Thoracic aorta (tissue), 2 donors: Measurements from ENCODE around the gene CDHR3. TPM values are rescaled to one million over a fixed set of nuclear protein-coding genes. Genes with fewer than 3 reads are reported as not detected.

Experiments used
- ATAC-seq: fragments of 150-250 bp; one replicate; pipeline ENCODE4 v1.8.0; 2017; ENCODE audit warnings: low read depth; ENCODE audit not compliant: insufficient number of reproducible peaks, low FRiP score
- DNase-seq: peaks from one replicate; pipeline ENCODE4 v3.0.0-alpha.2; 2020; ENCODE audit warnings: low spot score
- H3K27ac ChIP-seq, 2 donors: fragments of 200-600 bp; sonication (generic); 1 replicate in 1 of 2; 2 replicates in 1 of 2; pipeline ENCODE4 v1.5.1; 2016; ENCODE audit warnings: mild to moderate bottlenecking in 2 of 2, moderate library complexity in 2 of 2
- H3K27me3 ChIP-seq: fragments of 200-600 bp; sonication (generic); replicated peaks from 2 replicates; pipeline ENCODE4 v1.6.0; 2016; ENCODE audit warnings: mild to moderate bottlenecking; ENCODE audit not compliant: insufficient read depth
- H3K36me3 ChIP-seq: fragments of 200-600 bp; sonication (generic); one replicate; pipeline ENCODE4 v1.5.1; 2016
- H3K4me1 ChIP-seq, 2 donors: fragments of 200-600 bp; sonication (generic); 1 replicate in 1 of 2; 2 replicates in 1 of 2; pipeline versions ENCODE4 v1.5.1 to v1.6.0; 2016; ENCODE audit warnings: low read depth in 2 of 2, mild to moderate bottlenecking in 1 of 2; ENCODE audit not compliant: control insufficient read depth in 1 of 2
- H3K4me3 ChIP-seq: fragments of 200-600 bp; sonication (generic); 2 replicates; pipeline ENCODE4 v1.5.1; 2016; ENCODE audit warnings: mild to moderate bottlenecking
- H3K9me3 ChIP-seq: fragments of 200-600 bp; sonication (generic); 2 replicates; pipeline ENCODE4 v1.5.1; 2016
- total RNA-seq, 2 donors: library from RNA; depleted of rRNA; stranded (reverse); fragments of >200 nt; gene quantifications; one replicate each; pipeline versions ENCODE4 v1.1.0 to v1.2.3, GENCODE V29; 2016
- TF ChIP-seq, protein P1 (sequence below): fragments of 200-600 bp; sonication (generic); IDR thresholded peaks from one replicate; pipeline ENCODE4 v1.5.1; 2019; ENCODE audit warnings: antibody characterized with exemption

The CDHR3 gene
- total RNA-seq, 2 donors from 2014 or later = 1.5 to 8.7 TPM

DNA sequence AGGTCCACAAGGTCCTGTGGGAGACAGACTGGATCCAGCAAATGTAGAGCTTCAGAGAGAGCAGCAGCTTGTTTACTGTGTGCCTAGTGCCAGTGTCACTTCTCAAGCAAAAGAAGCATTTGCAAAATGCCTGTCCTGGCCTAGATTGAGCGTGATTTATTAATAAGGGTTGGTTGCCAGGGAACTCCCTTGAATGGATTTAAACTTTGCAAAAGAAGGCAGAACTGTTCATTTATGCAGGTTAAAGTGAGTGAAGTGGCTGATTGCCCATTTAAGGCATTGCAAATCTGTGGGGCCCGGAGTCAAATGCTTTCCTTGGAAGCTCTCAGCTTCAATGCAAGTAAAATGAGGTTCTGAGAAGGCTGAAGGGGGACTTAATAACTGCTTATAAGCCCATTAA lies 71.3 kb downstream of the CDHR3 start:
- ATAC-seq = no peak
- TF ChIP-seq, protein P1, sequence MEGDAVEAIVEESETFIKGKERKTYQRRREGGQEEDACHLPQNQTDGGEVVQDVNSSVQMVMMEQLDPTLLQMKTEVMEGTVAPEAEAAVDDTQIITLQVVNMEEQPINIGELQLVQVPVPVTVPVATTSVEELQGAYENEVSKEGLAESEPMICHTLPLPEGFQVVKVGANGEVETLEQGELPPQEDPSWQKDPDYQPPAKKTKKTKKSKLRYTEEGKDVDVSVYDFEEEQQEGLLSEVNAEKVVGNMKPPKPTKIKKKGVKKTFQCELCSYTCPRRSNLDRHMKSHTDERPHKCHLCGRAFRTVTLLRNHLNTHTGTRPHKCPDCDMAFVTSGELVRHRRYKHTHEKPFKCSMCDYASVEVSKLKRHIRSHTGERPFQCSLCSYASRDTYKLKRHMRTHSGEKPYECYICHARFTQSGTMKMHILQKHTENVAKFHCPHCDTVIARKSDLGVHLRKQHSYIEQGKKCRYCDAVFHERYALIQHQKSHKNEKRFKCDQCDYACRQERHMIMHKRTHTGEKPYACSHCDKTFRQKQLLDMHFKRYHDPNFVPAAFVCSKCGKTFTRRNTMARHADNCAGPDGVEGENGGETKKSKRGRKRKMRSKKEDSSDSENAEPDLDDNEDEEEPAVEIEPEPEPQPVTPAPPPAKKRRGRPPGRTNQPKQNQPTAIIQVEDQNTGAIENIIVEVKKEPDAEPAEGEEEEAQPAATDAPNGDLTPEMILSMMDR = no peak
- no peak for DNase-seq
- Histone ChIP-seq H3K4me3 (no peak overlapping the region), H3K9me3 (no peaks in the 10 kb centered on the region), H3K4me1 (no peaks in the 10 kb centered on the region), H3K27ac (no peak overlapping the region), H3K27me3 (no peaks in the 10 kb centered on the region), H3K36me3 (no peaks in the 10 kb centered on the region)

DNA sequence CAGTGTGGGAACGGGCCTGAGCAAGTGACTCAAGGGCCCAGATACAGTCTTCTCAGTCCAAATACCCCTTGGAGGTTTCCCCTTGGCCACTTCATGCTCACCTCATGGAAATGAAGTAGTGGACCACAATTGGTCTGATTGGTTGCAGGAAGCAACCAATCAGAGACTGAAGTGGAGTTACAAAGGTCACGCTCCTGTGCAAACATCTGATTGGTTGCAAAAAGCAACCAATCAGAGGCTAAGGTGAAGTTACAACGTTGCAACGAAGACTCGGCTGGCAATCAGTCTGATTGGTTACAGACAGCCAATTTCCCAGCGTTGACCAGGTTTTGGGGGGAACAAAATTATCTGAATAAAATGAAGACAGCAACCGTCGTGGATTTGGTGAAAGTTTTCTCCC lies 72.5 kb downstream of the CDHR3 start:
- DNase-seq = no peak
- ATAC-seq = no peak

DNA sequence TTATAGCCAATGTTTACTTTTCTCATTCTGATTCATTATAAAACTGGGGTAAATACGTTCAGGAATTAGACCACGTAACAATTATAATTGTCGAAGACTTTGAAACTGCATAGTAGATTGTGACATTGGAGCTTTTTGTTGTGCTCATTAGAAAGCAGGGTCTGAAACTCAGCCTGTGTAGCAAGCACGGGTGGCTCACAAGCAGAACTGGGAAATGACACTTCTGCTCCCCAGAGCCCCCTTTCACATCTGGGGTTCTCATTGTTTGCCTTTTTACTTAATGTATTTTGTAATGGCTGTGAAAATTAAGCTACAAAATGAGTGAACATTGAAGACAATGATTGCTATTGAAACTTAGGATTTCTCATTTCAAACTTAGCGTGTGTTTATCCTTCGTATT lies 72.9 kb downstream of the CDHR3 start:
- Histone ChIP-seq H3K36me3 (no peaks in the 10 kb centered on the region), H3K4me3 (no peak overlapping the region), H3K4me1 (no peaks in the 10 kb centered on the region), H3K9me3 (no peaks in the 10 kb centered on the region), H3K27ac (no peak overlapping the region), H3K27me3 (no peaks in the 10 kb centered on the region)
- TF ChIP-seq, protein P1 = no peak
- DNase-seq (no peak), ATAC-seq (no peak)

More for the DNA sequence above, 72.5 kb downstream of the CDHR3 start:
- Histone ChIP-seq H3K36me3 (no peaks in the 10 kb centered on the region), H3K9me3 (no peaks in the 10 kb centered on the region), H3K4me1 (no peaks in the 10 kb centered on the region), H3K27me3 (no peaks in the 10 kb centered on the region), H3K4me3 (no peak overlapping the region), H3K27ac (no peak overlapping the region)
- TF ChIP-seq, protein P1 = no peak

DNA sequence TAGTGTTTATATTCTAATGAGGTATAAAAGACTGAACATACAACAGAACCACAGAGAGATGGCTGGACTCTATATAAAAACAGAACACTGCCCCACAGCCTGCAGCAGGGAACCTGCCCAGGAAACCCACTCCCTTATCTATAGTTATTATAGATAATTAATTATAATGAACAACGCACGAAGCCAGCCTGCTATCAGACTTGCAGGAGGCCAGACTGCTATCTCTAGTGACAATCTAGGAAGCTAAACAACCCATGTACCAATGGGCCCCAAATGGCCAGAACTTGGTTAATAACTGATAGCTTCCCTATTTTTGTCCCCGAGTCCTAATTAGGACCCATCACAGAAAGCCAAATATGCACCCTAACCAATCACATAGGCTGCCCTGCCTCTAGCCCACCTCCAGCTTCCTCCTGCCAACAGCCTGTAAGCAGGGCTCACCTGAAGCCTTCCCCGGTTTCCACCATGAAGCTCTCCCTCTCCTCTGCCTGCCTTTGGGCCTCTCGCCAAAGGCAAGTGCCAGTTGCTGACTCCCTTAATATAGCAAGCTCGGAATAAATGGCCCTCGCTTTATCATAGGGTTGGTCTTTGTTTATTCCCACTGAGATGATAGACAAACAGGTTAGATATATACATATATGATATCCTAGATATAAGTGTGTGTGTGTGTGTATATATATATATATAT lies 74.6 kb downstream of the CDHR3 start:
- no peaks in the 10 kb centered on the region for H3K27me3 ChIP-seq
- no peak for ATAC-seq
- no peaks in the 10 kb centered on the region for H3K9me3 ChIP-seq
- TF ChIP-seq, protein P1 = no peak
- no peaks in the 10 kb centered on the region for H3K4me1 ChIP-seq
- H3K27ac ChIP-seq = no peak overlapping the region
- no peaks in the 10 kb centered on the region for H3K36me3 ChIP-seq
- no peak overlapping the region for H3K4me3 ChIP-seq
- DNase-seq = no peak

DNA sequence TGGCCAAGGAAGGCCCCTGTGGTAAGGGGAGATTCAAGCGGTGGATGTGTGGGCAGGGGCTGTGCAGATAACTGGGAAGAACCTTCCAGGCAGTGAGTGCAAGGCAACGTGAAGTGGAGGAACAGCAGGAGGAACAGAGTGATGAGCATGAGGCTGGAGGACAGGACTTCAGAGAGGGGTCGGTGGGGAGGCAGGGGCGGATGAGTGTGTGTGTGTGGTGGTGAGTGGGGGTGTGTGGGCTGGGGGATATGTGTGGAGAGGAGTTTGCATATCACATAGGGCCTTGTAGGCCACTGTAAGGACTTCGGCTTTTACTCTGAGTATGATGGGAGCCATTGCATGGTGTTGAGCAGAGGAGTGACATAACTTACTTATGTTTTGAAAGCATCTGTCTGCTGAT lies 75.2 kb downstream of the CDHR3 start:
- H3K4me1 ChIP-seq = no peaks in the 10 kb centered on the region
- TF ChIP-seq, protein P1 = no peak
- DNase-seq (no peak), ATAC-seq (no peak)
- no peak overlapping the region for H3K27ac ChIP-seq
- no peaks in the 10 kb centered on the region for H3K9me3 ChIP-seq
- no peaks in the 10 kb centered on the region for H3K36me3 ChIP-seq
- no peaks in the 10 kb centered on the region for H3K27me3 ChIP-seq
- no peak overlapping the region for H3K4me3 ChIP-seq
